Activated CD8-positive, alpha-beta memory T cell treated with anti-CD3 and anti-CD28 coated beads for 1 hour (primary cell): ENCODE measurements around the gene NCKAP1.
"Not testable (repeated sequence)": the region's sequence is repeated elsewhere in the genome, so short reads cannot be mapped to it uniquely, and the experiment has no call there.

Experiments
- DNase-seq, 2 donors: peaks; one replicate each; pipeline ENCODE4 v3.0.0-alpha.2; 2020; ENCODE audit warnings: low read depth in 1 of 2; ENCODE audit errors: extremely low read depth in 1 of 2

Gene NCKAP1

GRCh38 chr2:183001948-183002347 lies 36.3 kb downstream of the NCKAP1 start:
- no peak for DNase-seq

- no peak for DNase-seq
Observed at GRCh38 chr2:183000846-183001245, 37.4 kb downstream of the NCKAP1 start.

GRCh38 chr2:182999348-183000028 lies 38.8 kb downstream of the NCKAP1 start:
- DNase-seq, result no peak

- DNase-seq, result no peak
Observed at GRCh38 chr2:182994228-182994912, 43.9 kb downstream of the NCKAP1 start.

GRCh38 chr2:182982941-182983340 lies 55.3 kb downstream of the NCKAP1 start:
- DNase-seq, result no peak

- DNase-seq, result not testable (repeated sequence)
Observed at GRCh38 chr2:182981475-182981874, 56.8 kb downstream of the NCKAP1 start.

- no peak for DNase-seq
Observed at GRCh38 chr2:182980652-182981051, 57.6 kb downstream of the NCKAP1 start.

GRCh38 chr2:182980115-182980514 lies 58.1 kb downstream of the NCKAP1 start:
- no peak for DNase-seq

GRCh38 chr2:182977463-182977862 lies 60.8 kb downstream of the NCKAP1 start:
- DNase-seq, result no peak

- DNase-seq, result no peak
Observed at GRCh38 chr2:182973441-182974352, 64.6 kb downstream of the NCKAP1 start.

- no peak for DNase-seq
Observed at GRCh38 chr2:182972548-182972942, 65.7 kb downstream of the NCKAP1 start.

- no peak for DNase-seq
Observed at GRCh38 chr2:182971820-182972547, 66.3 kb downstream of the NCKAP1 start.

- DNase-seq, result no peak
Observed at GRCh38 chr2:182970486-182970885, 67.8 kb downstream of the NCKAP1 start.

- no peak for DNase-seq
Observed at GRCh38 chr2:182968493-182968892, 69.8 kb downstream of the NCKAP1 start.

GRCh38 chr2:182966356-182966755 lies 71.9 kb downstream of the NCKAP1 start:
- not testable (repeated sequence) for DNase-seq

GRCh38 chr2:182962641-182963040 lies 75.6 kb downstream of the NCKAP1 start:
- DNase-seq, result no peak

- DNase-seq, result not testable (repeated sequence)
Observed at GRCh38 chr2:182960869-182961268, 77.4 kb downstream of the NCKAP1 start.

- DNase-seq, result no peak
Observed at GRCh38 chr2:182954789-182955188, 83.5 kb downstream of the NCKAP1 start.

- no peak for DNase-seq
Observed at GRCh38 chr2:182952741-182953450, 85.4 kb downstream of the NCKAP1 start.
